ENCODE results near the gene DENND1B. TPM values are rescaled to one million over a fixed set of nuclear protein-coding genes. Genes with fewer than 3 reads are reported as not detected.

DENND1B gene, protein sequence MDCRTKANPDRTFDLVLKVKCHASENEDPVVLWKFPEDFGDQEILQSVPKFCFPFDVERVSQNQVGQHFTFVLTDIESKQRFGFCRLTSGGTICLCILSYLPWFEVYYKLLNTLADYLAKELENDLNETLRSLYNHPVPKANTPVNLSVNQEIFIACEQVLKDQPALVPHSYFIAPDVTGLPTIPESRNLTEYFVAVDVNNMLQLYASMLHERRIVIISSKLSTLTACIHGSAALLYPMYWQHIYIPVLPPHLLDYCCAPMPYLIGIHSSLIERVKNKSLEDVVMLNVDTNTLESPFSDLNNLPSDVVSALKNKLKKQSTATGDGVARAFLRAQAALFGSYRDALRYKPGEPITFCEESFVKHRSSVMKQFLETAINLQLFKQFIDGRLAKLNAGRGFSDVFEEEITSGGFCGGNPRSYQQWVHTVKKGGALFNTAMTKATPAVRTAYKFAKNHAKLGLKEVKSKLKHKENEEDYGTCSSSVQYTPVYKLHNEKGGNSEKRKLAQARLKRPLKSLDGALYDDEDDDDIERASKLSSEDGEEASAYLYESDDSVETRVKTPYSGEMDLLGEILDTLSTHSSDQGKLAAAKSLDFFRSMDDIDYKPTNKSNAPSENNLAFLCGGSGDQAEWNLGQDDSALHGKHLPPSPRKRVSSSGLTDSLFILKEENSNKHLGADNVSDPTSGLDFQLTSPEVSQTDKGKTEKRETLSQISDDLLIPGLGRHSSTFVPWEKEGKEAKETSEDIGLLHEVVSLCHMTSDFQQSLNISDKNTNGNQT
- polyA plus RNA-seq (9.1 and 12.4 TPM in 2 replicates), polyA minus RNA-seq (49.2 and 55.9 TPM in 2 replicates)

- Histone ChIP-seq H3K9ac (ENCODE audit: low read length) (peak within 1 kb of the TSS; percentile 69), H2AFZ (ENCODE audit: low read depth, low read length) (peak within 1 kb of the TSS; percentile 51), H3K27ac (ENCODE audit: low read length) (no peak within 1 kb of the TSS)
Observed at GRCh38 chr1:197775282-197776262, at the start of gene DENND1B. Gene DENND1B, minus strand, starts transcription at chr1:197775480. Its CDS starts 325 bp downstream, at chr1:197775155.

More at GRCh38 chr1:197775282-197776262, at the start of gene DENND1B:
- Histone ChIP-seq H3K9me3 (ENCODE audit: low read length) (no peaks in the 10 kb centered on the region), H3K27me3 (ENCODE audit: insufficient read depth, low read depth, low read length) (no peaks in the 10 kb centered on the region), H3K79me2 (replicated peaks; ENCODE audit: insufficient read depth, low read length) (peaks cover 9% of the 10 kb centered on the region), H3K9me2 (ENCODE audit: insufficient read depth, low read length) (no peaks in the 10 kb centered on the region), H3K4me2 (ENCODE audit: low read length) (peak within 1 kb of the TSS; percentile 72), H3F3A (ENCODE audit: insufficient read depth, low read length, poor library complexity, severe bottlenecking) (no peaks in the 10 kb centered on the region), H4K20me1 (ENCODE audit: insufficient read depth) (no peaks in the 10 kb centered on the region), H3K4me3 (ENCODE audit: low read length) (peak within 1 kb of the TSS; percentile 77), H3K36me3 (ENCODE audit: insufficient read depth, low read length) (no peaks in the 10 kb centered on the region)
- TF ChIP-seq MXI1 (conservative IDR thresholded peaks at IDR 0.05; ENCODE audit: poor library complexity, severe bottlenecking) = no peak
- TF ChIP-seq EZH2 (IDR thresholded peaks at IDR 0.05; ENCODE audit: borderline replicate concordance, insufficient read depth, low read length, poor library complexity, severe bottlenecking) = no peak
- TF ChIP-seq REST (IDR thresholded peaks at IDR 0.05; ENCODE audit: borderline replicate concordance) = no peak
- no peak for TF ChIP-seq TAF1 (IDR thresholded peaks at IDR 0.05; ENCODE audit: low read depth)
- no peak for TF ChIP-seq SMC3 (conservative IDR thresholded peaks at IDR 0.05; ENCODE audit: poor library complexity)
- peak; percentile 39 for TF ChIP-seq CTCF (IDR thresholded peaks at IDR 0.05; ENCODE audit: poor library complexity, severe bottlenecking)
- TF ChIP-seq POLR2AphosphoS5 (IDR thresholded peaks at IDR 0.05) = peak; percentile 21
- TF ChIP-seq RAD21 (conservative IDR thresholded peaks at IDR 0.05) = no peak
- TF ChIP-seq EP300 (conservative IDR thresholded peaks at IDR 0.05; ENCODE audit: poor library complexity, severe bottlenecking) = no peak

All from neural cell (in vitro differentiated cells).